DLD1 (cell line): ENCODE results near the gene AP5Z1.

Source experiments
- in situ Hi-C: cut with HindIII; loops from 2 replicates; pipeline ENCODE4 v1.10.0; 2017; ENCODE audit warnings: low sequenced_read_pairs

The AP5Z1 gene

GRCh38 chr7:4766666-4767519 lies 8.5 kb upstream of the AP5Z1 start:
- in situ Hi-C loops, result no loop called here

GRCh38 chr7:4768597-4769569 lies 6.5 kb upstream of the AP5Z1 start:
- in situ Hi-C loops, result no loop called here

- in situ Hi-C loops, result no loop called here
Measured at GRCh38 chr7:4769761-4770160, 5.7 kb upstream of the AP5Z1 start.

DNA sequence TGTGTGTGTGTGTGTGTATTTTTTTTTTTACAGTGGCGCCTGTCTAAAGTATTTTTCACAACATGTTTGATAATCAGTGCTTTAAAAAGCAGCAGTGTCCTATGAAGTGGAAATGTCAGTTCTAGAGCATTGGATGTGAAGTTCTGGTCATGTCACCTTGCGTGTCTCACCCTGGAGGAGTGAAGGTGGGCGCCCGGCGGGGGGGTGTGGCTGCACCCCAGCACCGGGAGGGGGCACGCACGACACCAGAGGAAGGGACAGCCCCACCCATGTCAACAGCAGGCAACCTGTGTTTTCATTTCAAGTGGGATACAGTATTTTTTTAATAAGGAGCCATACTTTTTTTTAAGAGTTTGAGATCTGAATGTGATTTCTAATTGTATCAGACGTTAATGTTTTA lies 4.5 kb upstream of the AP5Z1 start:
- in situ Hi-C loops, result no loop called here

DNA sequence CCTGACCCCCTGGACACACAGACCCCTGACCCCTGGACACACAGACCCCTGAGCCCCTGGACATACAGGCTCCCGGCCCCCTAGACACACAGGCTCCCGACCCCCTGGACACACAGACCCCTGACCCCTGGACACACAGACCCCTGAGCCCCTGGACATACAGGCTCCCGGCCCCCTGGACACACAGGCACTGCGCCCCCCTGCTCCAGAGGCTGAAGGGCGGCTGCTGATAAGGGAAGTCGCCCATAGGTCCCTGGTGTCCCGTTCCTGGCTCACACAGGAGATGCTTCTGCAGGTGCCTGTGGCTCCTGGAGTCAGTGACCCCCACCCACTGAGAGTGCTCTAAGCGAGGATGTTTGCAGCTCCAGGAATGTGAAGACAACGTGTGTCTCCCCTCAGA lies 3.7 kb upstream of the AP5Z1 start:
- in situ Hi-C loops, result no loop called here

DNA sequence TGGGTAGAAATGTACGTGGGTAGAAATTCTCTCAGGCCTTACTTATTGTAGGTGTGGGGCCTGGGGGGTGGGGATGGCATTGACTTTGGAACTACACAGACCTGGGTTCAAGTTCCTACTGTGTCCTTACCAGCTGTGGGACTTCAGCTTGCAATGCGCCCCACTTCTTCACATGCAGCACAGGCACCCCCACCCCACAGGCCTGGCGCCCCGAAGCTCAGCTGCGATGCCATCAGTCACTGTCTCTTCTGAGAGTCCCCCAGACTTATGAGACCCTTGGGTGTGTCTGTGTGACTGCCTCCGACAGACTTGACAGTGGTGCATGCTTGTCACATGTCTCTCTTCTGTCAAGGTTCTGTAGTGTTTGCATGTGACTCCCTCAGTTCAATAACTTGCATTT lies 3.1 kb upstream of the AP5Z1 start:
- in situ Hi-C loops, result no loop called here

- in situ Hi-C loops, result no loop called here
Measured at GRCh38 chr7:4774007-4774406, 1.4 kb upstream of the AP5Z1 start.

GRCh38 chr7:4774658-4775249 lies 669 bp upstream of the AP5Z1 start:
- in situ Hi-C loops, result no loop called here

DNA sequence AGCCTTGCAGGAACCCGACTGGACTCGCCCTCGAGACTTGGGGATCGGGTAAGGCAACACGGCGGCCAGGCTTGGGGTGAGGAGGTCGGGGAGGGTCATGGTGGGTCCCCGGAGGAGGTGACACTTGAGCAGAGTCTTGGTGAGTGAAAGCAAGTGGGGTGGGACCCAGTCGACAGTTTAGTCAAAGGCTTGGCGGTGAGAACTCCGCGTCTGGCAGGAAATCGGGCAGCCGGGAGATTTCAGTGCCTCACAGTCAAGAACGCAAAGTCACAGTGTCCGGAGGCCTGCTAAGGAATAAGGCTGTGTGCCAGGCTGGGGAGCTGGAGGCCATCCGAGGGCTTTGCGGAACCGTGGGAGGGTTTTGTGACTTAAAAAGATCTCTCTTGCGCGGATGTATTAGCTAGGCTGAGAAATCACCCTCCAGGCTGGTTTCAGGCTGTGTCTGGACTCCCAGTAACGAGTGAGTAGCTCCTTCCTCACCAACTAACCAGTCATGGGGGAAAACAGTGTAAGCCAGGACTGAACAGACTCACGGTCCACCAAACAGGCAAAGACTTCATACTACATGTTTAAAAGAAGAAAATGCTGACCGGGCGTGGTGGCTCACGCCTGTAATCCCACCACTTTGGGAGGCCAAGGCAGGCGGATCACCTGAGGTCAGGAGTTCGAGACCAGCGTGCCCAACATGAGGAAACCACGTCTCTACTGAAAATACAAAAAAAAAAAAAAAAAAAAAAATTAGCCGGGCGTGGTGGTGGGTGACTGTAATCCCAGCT lies 613 bp downstream of the AP5Z1 start:
- in situ Hi-C loops, result no loop called here

DNA sequence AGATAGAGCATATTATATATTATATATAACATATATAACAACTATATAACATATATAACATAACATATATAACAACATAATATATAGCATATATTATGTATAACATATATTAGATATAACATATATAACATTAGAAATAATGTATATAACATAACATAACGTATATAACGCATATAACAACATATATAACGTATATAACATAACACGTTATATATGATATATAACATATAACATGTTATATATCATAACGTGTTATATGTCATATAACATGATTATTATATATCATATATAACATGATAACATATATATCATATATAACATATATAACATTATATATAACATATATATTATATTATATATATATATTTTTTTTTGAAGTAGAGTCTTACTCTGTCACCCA lies 3.7 kb downstream of the AP5Z1 start:
- in situ Hi-C loops, result no loop called here

DNA sequence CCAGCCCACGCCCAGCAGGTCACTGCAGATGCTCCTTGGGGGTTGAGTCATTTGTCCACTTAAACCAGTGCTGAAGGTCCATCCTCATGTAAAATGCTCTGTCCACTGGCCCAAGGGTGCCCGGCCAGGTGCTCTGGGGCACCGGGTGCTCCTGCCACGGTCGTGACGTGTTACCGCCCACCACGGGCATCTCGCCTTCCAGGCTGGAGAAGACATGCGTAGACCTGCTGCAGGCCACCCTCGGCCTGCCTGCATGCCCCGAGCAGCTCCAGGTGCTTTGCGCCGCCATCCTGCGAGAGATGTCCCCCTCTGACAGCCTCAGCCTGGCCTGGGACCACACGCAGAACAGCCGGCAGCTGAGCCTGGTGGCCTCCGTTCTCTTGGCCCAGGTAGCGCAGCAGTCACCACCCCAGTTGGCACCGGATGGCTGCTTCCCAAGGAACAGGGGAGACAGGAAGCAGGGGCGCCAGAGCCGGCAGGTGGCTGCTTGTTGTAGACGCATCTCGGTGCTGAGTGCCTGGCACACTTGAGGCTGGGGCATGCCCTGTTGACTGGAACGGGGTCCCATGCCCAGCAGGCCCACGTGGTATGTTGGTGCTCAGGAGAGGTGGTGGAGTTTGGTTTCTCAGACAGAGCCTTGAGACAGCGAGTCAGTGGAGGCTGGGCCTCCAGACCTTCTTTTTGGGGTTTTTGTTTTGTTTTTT lies 6.1 kb downstream of the AP5Z1 start:
- in situ Hi-C loops, result no loop called here

GRCh38 chr7:4782333-4783291 lies 7.2 kb downstream of the AP5Z1 start:
- in situ Hi-C loops, result no loop called here

GRCh38 chr7:4783292-4783652 lies 7.8 kb downstream of the AP5Z1 start:
- in situ Hi-C loops, result no loop called here

- in situ Hi-C loops, result no loop called here
Measured at GRCh38 chr7:4783762-4784351, 8.4 kb downstream of the AP5Z1 start.

GRCh38 chr7:4784799-4785198 lies 9.4 kb downstream of the AP5Z1 start:
- in situ Hi-C loops, result no loop called here

DNA sequence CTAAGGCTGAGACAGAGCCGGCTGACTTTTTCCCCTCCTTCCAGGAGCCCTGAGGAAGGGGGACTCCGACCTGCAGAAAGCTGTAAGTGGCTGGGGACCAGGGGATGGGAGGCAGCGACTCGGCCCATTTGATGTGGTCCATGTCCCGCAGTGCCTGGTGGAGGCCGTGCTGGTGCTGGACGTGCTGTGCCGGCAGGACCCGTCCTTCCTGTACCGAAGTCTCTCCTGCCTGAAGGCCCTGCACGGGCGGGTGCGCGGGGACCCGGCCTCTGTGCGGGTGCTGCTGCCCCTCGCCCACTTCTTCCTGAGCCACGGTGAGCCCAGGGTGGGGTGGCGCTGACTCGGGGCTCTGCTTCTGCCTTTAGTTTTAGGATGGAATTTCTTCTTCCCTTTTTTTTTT lies 9.9 kb downstream of the AP5Z1 start:
- in situ Hi-C loops, result no loop called here

DNA sequence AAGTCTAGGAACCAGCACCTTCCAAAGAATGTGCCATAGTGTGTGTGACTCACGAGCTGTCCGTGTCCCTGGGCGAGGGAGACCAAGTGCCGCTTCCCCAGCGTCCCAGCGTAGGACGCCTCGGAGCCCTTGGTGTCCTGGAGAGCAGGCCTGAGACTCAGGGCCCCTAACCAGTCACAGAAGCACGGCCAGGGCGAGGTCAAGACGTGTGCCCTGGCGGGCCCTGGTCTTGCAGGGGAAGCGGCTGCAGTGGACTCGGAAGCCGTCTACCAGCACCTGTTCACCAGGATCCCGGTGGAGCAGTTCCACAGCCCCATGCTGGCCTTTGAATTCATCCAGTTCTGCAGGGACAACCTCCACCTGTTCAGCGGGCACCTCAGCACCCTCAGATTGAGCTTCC lies 10.6 kb downstream of the AP5Z1 start:
- in situ Hi-C loops, result no loop called here

- in situ Hi-C loops, result no loop called here
Measured at GRCh38 chr7:4787541-4787940, 12.1 kb downstream of the AP5Z1 start.
